PC-9 (cell line): ENCODE results near the gene TUBA3D.
"Not testable (repeated sequence)": the region's sequence is repeated elsewhere in the genome, so short reads cannot be mapped to it uniquely, and the experiment has no call there.

Experiments
- CTCF ChIP-seq: fragments of 200-600 bp; sonication (generic); conservative IDR thresholded peaks from 2 replicates; pipeline ENCODE4 v1.6.1; 2017; ENCODE audit warnings: mixed run types, antibody characterized with exemption, mild to moderate bottlenecking, moderate library complexity
- EZH2 ChIP-seq: fragments of 200-600 bp; sonication (generic); IDR thresholded peaks from 2 replicates; pipeline ENCODE4 v1.8.0; 2017; ENCODE audit warnings: antibody characterized with exemption, low read depth

GRCh38 chr2:131525256-131525655 lies 49.3 kb downstream of the TUBA3D start:
- TF ChIP-seq CTCF, EZH2: not testable (repeated sequence)
